ENCODE results near the gene DAZAP1. TPM values are rescaled to one million over a fixed set of nuclear protein-coding genes. Genes with fewer than 3 reads are reported as not detected.

Gene DAZAP1
- total and polyA plus RNA-seq, 2 of the 4 experiments (the other 2 are of a cell fraction): 22.0 to 62.8 TPM

- Histone ChIP-seq H3K23ac (ENCODE audit: low read depth, low read length) (no peak overlapping the region), H3K4me2 (ENCODE audit: low read depth, low read length) (peak overlapping the region; percentile 84), H2BK20ac (ENCODE audit: low read depth, low read length) (no peak overlapping the region), H3K9ac (ENCODE audit: low read depth, low read length) (peak overlapping the region; percentile 76), H2BK15ac (ENCODE audit: low read depth, low read length) (no peak overlapping the region), H3K4me3 (ENCODE audit: insufficient read depth, low read depth, low read length) (peak overlapping the region; percentile 58), H3K9me3 (ENCODE audit: control insufficient read depth, insufficient read depth, low read length) (no peaks in the 10 kb centered on the region), H4K5ac (ENCODE audit: low read depth, low read length) (peak overlapping the region; percentile 47; the same call in 1 of the 2 replicates), H3K27me3 (ENCODE audit: control insufficient read depth, insufficient read depth, low read length) (no peaks in the 10 kb centered on the region), H2AFZ (replicated peaks; ENCODE audit: low read length, poor library complexity) (peak overlapping the region; percentile 90), H3K36me3 (ENCODE audit: control insufficient read depth, insufficient read depth, low read length) (peaks cover 6% of the 10 kb centered on the region), H2BK120ac (ENCODE audit: low read depth, low read length) (no peak overlapping the region), H2BK5ac (ENCODE audit: low read depth, low read length, poor library complexity, severe bottlenecking) (no peak overlapping the region), H3K9me1 (ENCODE audit: insufficient read depth, low read length) (peaks cover 3% of the 10 kb centered on the region; the same call in 1 of the 2 replicates), H3K79me1 (ENCODE audit: low read depth in 1 of 2, low read length in 2 of 2) (peaks cover 9 to 43% of the 10 kb centered on the region in 2 experiments; a peak in 3 of 4 replicates), H3K4me1 (ENCODE audit: control insufficient read depth, insufficient read depth, low read length) (no peaks in the 10 kb centered on the region), H3K4ac (ENCODE audit: low read depth, low read length) (peak overlapping the region; percentile 51; the same call in 1 of the 2 replicates), H3K18ac (ENCODE audit: low read depth, low read length) (no peak overlapping the region), H3K14ac (replicated peaks; ENCODE audit: low read depth, low read length) (no peak overlapping the region), H4K8ac (ENCODE audit: low read depth in 2 of 2, low read length in 2 of 2) (peak overlapping the region; percentile 67 to 73; a peak in 3 of 4 replicates), H2AK9ac (replicated peaks; ENCODE audit: low read depth, low read length, poor library complexity) (peak overlapping the region; percentile 89), H3K27ac (ENCODE audit: insufficient read depth, low read length) (peak overlapping the region; percentile 59), H3K56ac (ENCODE audit: extremely low read depth, insufficient read depth, low read length) (0 out of 2 replicates have a peak overlapping the region, but pooled peaks have one; percentile 2), H2AK5ac (ENCODE audit: low read depth, low read length) (peak overlapping the region; percentile 45; the same call in 1 of the 2 replicates), H4K20me1 (ENCODE audit: insufficient read depth, low read length) (peaks cover 9% of the 10 kb centered on the region), H4K91ac (ENCODE audit: insufficient read depth, low read depth, low read length) (no peak overlapping the region; the same call in 1 of the 2 replicates)
- TF ChIP-seq BHLHE40 (IDR thresholded peaks at IDR 0.05; ENCODE audit: low read depth, low read length) (no peak), POLR2A (IDR thresholded peaks at IDR 0.05; ENCODE audit: low read depth, low read length) (no peak), CEBPB (IDR thresholded peaks at IDR 0.05; ENCODE audit: low read depth, low read length) (0 out of 2 replicates have a peak, but pooled peaks have one; percentile 1)
- TF ChIP-seq, protein P1, sequence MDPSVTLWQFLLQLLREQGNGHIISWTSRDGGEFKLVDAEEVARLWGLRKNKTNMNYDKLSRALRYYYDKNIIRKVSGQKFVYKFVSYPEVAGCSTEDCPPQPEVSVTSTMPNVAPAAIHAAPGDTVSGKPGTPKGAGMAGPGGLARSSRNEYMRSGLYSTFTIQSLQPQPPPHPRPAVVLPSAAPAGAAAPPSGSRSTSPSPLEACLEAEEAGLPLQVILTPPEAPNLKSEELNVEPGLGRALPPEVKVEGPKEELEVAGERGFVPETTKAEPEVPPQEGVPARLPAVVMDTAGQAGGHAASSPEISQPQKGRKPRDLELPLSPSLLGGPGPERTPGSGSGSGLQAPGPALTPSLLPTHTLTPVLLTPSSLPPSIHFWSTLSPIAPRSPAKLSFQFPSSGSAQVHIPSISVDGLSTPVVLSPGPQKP (IDR thresholded peaks at IDR 0.05; ENCODE audit: borderline replicate concordance, low read depth, low read length): no peak
- in situ Hi-C loops (cut with MboI; ENCODE audit: low sequenced_read_pairs) (no loop called here), intact Hi-C loops (cut with micrococcal nuclease) (no loop called here), dilution Hi-C loops (cut with HindIII; ENCODE audit: low sequenced_read_pairs, unreplicated experiment) (no loop called here)
- no TSS peak for BruUV-seq (replicated peaks)
- ChIA-PET POLR2A (ENCODE audit: unreplicated experiment) (no interaction called here), CTCF (interaction anchor here (0.9 kb wide), 1 partner anchor 131 kb away, joined by 3 read pairs; no protein-coding TSS in a partner anchor)
- ATAC-seq (ENCODE audit: low read depth) (no peak), DNase-seq (no peak)
- 0% methylated on average over 6 of the region's 23 CpGs; no CpG with 5 or more reads in 1 of the 2 experiments for WGBS, 2 experiments (ENCODE audit: extremely low coverage in 2 of 2, insufficient read length in 1 of 2)
Measured at GRCh38 chr19:1384085-1384462, 23.3 kb upstream of the DAZAP1 start.
